Small intestine (tissue), 7 donors: ENCODE data around the gene CRYBG1. TPM values are rescaled to one million over a fixed set of nuclear protein-coding genes. Genes with fewer than 3 reads are reported as not detected.
"Not testable (repeated sequence)": the region's sequence is repeated elsewhere in the genome, so short reads cannot be mapped to it uniquely, and the experiment has no call there.

Experiments used
- DNase-seq, 2 donors: peaks; one replicate each; pipeline versions ENCODE4 v3.0.0 to v3.0.0-alpha.2; 2013
- FAIRE-seq: peaks from 2 replicates; lab custom pipeline; 2012; peaks lifted over from hg19 to GRCh38; lab: Jason Lieb, UNC
- H3K27ac ChIP-seq, 3 donors: one replicate each; pipeline ENCODE4 v1.5.1; 2013; ENCODE audit warnings: low read length in 2 of 3, mild to moderate bottlenecking in 2 of 3, control low read depth in 1 of 3, inconsistent platforms in 1 of 3, low read depth in 1 of 3, moderate library complexity in 1 of 3
- H3K27me3 ChIP-seq, 3 donors: one replicate each; pipeline ENCODE4 v1.6.1; 2013; ENCODE audit warnings: low read length in 3 of 3, inconsistent platforms in 1 of 3; ENCODE audit not compliant: control insufficient read depth in 3 of 3, insufficient read depth in 3 of 3
- H3K36me3 ChIP-seq, 3 donors: one replicate each; pipeline ENCODE4 v1.6.1; 2013; ENCODE audit warnings: low read length in 3 of 3, inconsistent platforms in 1 of 3, low read depth in 1 of 3, mild to moderate bottlenecking in 1 of 3, moderate library complexity in 1 of 3; ENCODE audit not compliant: control insufficient read depth in 3 of 3, insufficient read depth in 2 of 3
- H3K4me1 ChIP-seq, 3 donors: one replicate each; pipeline ENCODE4 v1.6.1; 2013; ENCODE audit warnings: low read length in 2 of 3, inconsistent platforms in 1 of 3, low read depth in 1 of 3, mild to moderate bottlenecking in 1 of 3, moderate library complexity in 1 of 3; ENCODE audit not compliant: control insufficient read depth in 3 of 3, insufficient read depth in 2 of 3
- H3K4me3 ChIP-seq, 3 donors: one replicate each; pipeline ENCODE4 v1.5.1; 2013; ENCODE audit warnings: low read length in 3 of 3, control low read depth in 1 of 3, inconsistent platforms in 1 of 3, low read depth in 1 of 3, mild to moderate bottlenecking in 1 of 3, moderate library complexity in 1 of 3
- H3K9me3 ChIP-seq, 2 donors: one replicate each; pipeline ENCODE4 v1.6.1; 2013; ENCODE audit warnings: low read depth in 1 of 2, low read length in 1 of 2; ENCODE audit not compliant: control insufficient read depth in 2 of 2, insufficient read depth in 1 of 2
- WGBS, 3 donors: extraction: QIAGEN DNeasy Blood & Tissue Kit; methylation state at CpG; one replicate each; pipeline ENCODE4 v1.1.7; 2013; 5-methylcytosine and 5-hydroxymethylcytosine counted together
- polyA plus RNA-seq, 4 donors: library from polyadenylated mRNA; stranded (reverse) in 3 of 4; unstranded in 1 of 4; fragments of 200-250 nt in 3 of 4; fragments of 120-200 nt in 1 of 4; gene quantifications; one replicate each; pipeline versions ENCODE4 v1.2.1 to v1.2.3, GENCODE V29; 2013
- donor health status: healthy with polysubstance abuse.
- donor health status: control.
- donor health status: control.
- donor health status: Bipolar disorder and iron deficiency.
- donor health status: healthy.

Gene CRYBG1
- polyA plus RNA-seq, 4 donors: 13.2 to 33.9 (median 23.6) TPM

DNA sequence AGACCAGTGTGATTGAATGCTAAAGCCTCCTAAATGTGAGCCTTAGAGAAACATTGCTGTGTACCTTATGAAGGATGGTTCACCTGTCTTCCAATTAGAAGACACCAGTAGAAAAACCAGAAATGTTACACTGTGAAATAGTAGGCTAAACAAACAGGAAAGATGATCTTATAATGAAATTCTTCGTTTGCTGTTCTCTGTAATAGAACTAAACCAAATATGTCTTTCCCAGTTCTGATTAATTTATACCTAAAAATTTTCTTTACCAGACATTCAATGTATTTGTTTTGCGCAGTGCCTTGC is 154.0 kb downstream of the CRYBG1 start:
- 15 to 67% (median 35%) methylated on average over 2 of the region's 2 CpGs for WGBS, 3 donors
- no peak for FAIRE-seq

GRCh38 chr6:106515582-106515981 is 155.1 kb downstream of the CRYBG1 start:
- not testable (repeated sequence) for H3K27ac ChIP-seq, H3K9me3 ChIP-seq, DNase-seq, FAIRE-seq, H3K4me3 ChIP-seq, H3K36me3 ChIP-seq, H3K27me3 ChIP-seq
- H3K4me1 ChIP-seq: peaks cover 0 to 15% (median 2%) of the 10 kb centered on the region in 3 donors
- 90 to 96% (median 96%) methylated on average over 3 of the region's 3 CpGs for WGBS, 3 donors

More for the DNA sequence above, 154.0 kb downstream of the CRYBG1 start:
- Histone ChIP-seq H3K4me3 (peak overlapping the region in 1 of 3 donors; percentile 2), H3K27ac (peak overlapping the region in 2 of 3 donors; percentile 38 to 85), H3K27me3 (peaks cover 0 to 16% (median 0%) of the 10 kb centered on the region in 3 donors), H3K36me3 (peaks cover 0 to 1% (median 0%) of the 10 kb centered on the region in 3 donors), H3K4me1 (peaks cover 0 to 20% (median 2%) of the 10 kb centered on the region in 3 donors), H3K9me3 (no peaks in the 10 kb centered on the region)
- DNase-seq: no peak

DNA sequence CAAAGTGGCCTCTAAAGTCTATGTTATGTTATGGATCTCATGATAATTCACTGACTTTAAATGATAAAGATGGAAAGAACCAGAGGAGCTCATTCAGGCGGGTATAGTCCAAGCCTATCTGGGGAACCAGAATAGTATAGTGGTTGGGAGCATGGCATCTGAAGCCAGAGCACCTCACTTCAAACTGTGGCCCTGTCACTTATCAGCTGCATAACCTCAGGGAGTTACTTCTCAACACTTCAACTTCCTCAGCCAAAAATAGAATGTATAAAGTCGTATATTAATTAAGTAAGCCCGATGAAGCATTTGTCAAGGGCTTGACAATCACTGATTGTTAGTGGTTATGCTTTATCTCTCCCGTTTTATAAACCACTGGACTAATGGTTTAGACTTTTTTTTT is 156.1 kb downstream of the CRYBG1 start:
- WGBS, 3 donors: 10 to 42% (median 20%) methylated on average over 4 of the region's 4 CpGs
- no peaks in the 10 kb centered on the region for H3K9me3 ChIP-seq
- peak overlapping the region in 1 of 3 donors; percentile 46 for H3K27ac ChIP-seq
- no peak for DNase-seq
- peaks cover 0 to 9% (median 2%) of the 10 kb centered on the region in 3 donors for H3K4me1 ChIP-seq
- FAIRE-seq: no peak
- H3K27me3 ChIP-seq: peaks cover 0 to 3% (median 0%) of the 10 kb centered on the region in 3 donors
- H3K4me3 ChIP-seq: no peak overlapping the region
- peaks cover 0 to 14% (median 2%) of the 10 kb centered on the region in 3 donors for H3K36me3 ChIP-seq

DNA sequence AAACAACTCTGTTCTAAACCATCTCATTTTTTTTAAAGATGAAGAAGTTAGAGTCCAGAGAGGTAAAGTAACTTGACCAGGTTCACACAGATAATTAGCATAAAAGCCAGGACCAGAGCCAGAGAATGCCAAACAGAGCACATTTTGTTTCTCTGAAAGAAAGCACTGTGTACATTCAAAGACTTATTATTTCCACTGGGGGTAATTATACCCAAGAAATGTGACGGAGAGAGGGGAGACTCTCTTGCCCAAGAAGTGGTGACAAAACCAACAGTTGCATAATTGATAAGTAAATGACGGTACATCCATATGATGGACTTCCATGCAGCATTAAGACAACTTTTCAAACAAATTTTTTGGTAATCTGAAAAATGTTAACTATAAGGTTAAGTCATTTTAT is 157.2 kb downstream of the CRYBG1 start:
- WGBS, 3 donors: 71 to 74% (median 72%) methylated on average over 2 of the region's 2 CpGs
- H3K36me3 ChIP-seq: peaks cover 0 to 19% (median 4%) of the 10 kb centered on the region in 3 donors
- H3K4me3 ChIP-seq: no peak overlapping the region
- FAIRE-seq (no peak), DNase-seq (no peak)
- no peaks in the 10 kb centered on the region for H3K9me3 ChIP-seq
- peaks cover 0 to 3% (median 2%) of the 10 kb centered on the region in 3 donors for H3K4me1 ChIP-seq
- H3K27ac ChIP-seq: no peak overlapping the region
- no peaks in the 10 kb centered on the region for H3K27me3 ChIP-seq

GRCh38 chr6:106518748-106519147 is 158.2 kb downstream of the CRYBG1 start:
- FAIRE-seq (no peak), DNase-seq (no peak)
- Histone ChIP-seq H3K4me1 (peaks cover 0 to 3% (median 2%) of the 10 kb centered on the region in 3 donors), H3K9me3 (no peaks in the 10 kb centered on the region), H3K27me3 (no peaks in the 10 kb centered on the region), H3K4me3 (no peak overlapping the region), H3K27ac (peak overlapping the region in 1 of 3 donors; percentile 87), H3K36me3 (peaks cover 0 to 19% (median 4%) of the 10 kb centered on the region in 3 donors)
- 71 to 85% (median 79%) methylated on average over 3 of the region's 3 CpGs for WGBS, 3 donors

DNA sequence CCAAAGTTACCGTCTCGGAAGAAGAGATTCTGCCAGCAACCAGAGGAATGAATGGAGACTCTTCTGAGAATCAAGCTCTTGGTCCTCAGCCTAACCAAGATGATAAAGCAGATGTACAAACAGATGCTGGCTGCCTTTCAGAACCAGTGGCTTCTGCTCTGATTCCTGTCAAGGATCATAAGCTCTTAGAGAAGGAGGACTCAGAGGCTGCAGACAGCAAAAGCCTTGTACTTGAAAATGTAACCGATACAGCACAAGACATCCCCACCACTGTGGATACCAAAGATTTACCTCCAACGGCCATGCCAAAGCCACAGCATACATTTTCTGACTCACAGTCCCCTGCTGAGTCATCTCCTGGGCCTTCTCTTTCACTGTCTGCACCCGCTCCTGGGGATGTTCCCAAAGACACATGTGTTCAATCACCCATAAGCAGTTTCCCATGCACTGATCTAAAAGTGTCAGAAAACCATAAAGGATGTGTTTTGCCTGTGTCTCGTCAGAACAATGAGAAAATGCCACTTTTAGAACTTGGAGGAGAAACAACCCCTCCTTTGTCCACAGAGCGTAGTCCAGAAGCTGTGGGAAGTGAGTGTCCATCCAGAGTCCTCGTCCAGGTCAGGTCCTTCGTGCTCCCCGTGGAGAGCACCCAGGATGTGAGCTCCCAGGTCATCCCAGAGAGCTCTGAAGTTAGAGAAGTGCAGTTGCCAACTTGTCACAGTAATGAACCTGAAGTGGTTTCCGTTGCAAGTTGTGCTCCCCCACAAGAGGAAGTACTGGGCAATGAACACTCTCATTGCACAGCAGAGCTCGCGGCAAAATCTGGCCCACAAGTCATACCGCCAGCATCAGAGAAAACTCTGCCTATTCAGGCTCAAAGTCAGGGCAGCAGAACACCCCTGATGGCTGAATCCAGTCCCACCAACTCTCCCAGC is 159.2 kb downstream of the CRYBG1 start:
- 58 to 80% (median 63%) methylated on average over 14 of the region's 14 CpGs for WGBS, 3 donors
- H3K27ac ChIP-seq: peak overlapping the region in 2 of 3 donors; percentile 71 to 87
- no peaks in the 10 kb centered on the region for H3K9me3 ChIP-seq

GRCh38 chr6:106520711-106521401 is 160.3 kb downstream of the CRYBG1 start:
- no peaks in the 10 kb centered on the region for H3K27me3 ChIP-seq
- peak in 1 of 2 donors; percentile 77 for DNase-seq
- H3K9me3 ChIP-seq: no peaks in the 10 kb centered on the region
- no peak for FAIRE-seq
- peaks cover 0 to 2% (median 0%) of the 10 kb centered on the region in 3 donors for H3K4me1 ChIP-seq
- H3K27ac ChIP-seq: peak overlapping the region in 2 of 3 donors; percentile 41 to 87
- peak overlapping the region in 2 of 3 donors; percentile 10 to 23 for H3K4me3 ChIP-seq
- WGBS, 3 donors: 56 to 68% (median 66%) methylated on average over 15 of the region's 15 CpGs
- peaks cover 0 to 19% (median 4%) of the 10 kb centered on the region in 3 donors for H3K36me3 ChIP-seq

More for the DNA sequence above, 159.2 kb downstream of the CRYBG1 start:
- FAIRE-seq: no peak
- Histone ChIP-seq H3K36me3 (peaks cover 0 to 19% (median 4%) of the 10 kb centered on the region in 3 donors), H3K27me3 (no peaks in the 10 kb centered on the region), H3K4me3 (no peak overlapping the region), H3K4me1 (peaks cover 0 to 2% (median 0%) of the 10 kb centered on the region in 3 donors)
- peak in 1 of 2 donors; percentile 66 for DNase-seq
